OCI-LY7 (cell line): ENCODE data around the gene LRTM1. TPM values are rescaled to one million over a fixed set of nuclear protein-coding genes. Genes with fewer than 3 reads are reported as not detected.

Experiments used
- BruUV-seq: library from RNA; stranded (reverse); fragments of 400-500 nt; replicated peaks from 2 replicates; lab custom pipeline; 2021; lab: Mats Ljungman, UMichigan
- CTCF ChIA-PET: fragments of 300-600 bp; sonication (Branson Sonifier 250); formaldehyde crosslinking; loops from one replicate; lab custom pipeline; 2022; ENCODE audit warnings: antibody characterized with exemption; ENCODE audit not compliant: unreplicated experiment; lab: Charles Lee
- POLR2A ChIA-PET: fragments of 300-600 bp; sonication (Branson Sonifier 250); formaldehyde crosslinking; loops from one replicate; lab custom pipeline; 2022; ENCODE audit warnings: antibody characterized with exemption; lab: Charles Lee
- DNase-seq: peaks from one replicate; pipeline ENCODE4 v3.0.0-alpha.2; 2015; ENCODE audit warnings: low spot score
- H2AFZ ChIP-seq: fragments of 200-600 bp; sonication (generic), shearing (Covaris generic); 2 replicates; pipeline ENCODE4 v1.6.1; 2014; ENCODE audit warnings: mild to moderate bottlenecking, antibody characterized with exemption, low read length, moderate library complexity
- H3K27ac ChIP-seq: fragments of 200-600 bp; sonication (generic); 2 replicates; pipeline ENCODE4 v1.5.1; 2014; ENCODE audit warnings: mixed run types, low read depth, mild to moderate bottlenecking, moderate library complexity, low read length, inconsistent platforms; ENCODE audit not compliant: poor library complexity, severe bottlenecking
- H3K36me3 ChIP-seq: fragments of 200-600 bp; sonication (generic); 2 replicates; pipeline ENCODE4 v1.6.1; 2014; ENCODE audit warnings: mild to moderate bottlenecking, antibody characterized with exemption, low read length, moderate library complexity, mixed read lengths; ENCODE audit not compliant: insufficient read depth
- H3K4me1 ChIP-seq: fragments of 200-600 bp; sonication (generic); 2 replicates; pipeline ENCODE4 v1.5.1; 2014; ENCODE audit warnings: mild to moderate bottlenecking, low read length; ENCODE audit not compliant: insufficient read depth, poor library complexity, severe bottlenecking
- H3K4me2 ChIP-seq: fragments of 200-600 bp; sonication (generic); 2 replicates; pipeline ENCODE4 v1.6.1; 2014; ENCODE audit warnings: mild to moderate bottlenecking, low read length
- H3K4me3 ChIP-seq: fragments of 200-600 bp; sonication (generic); 2 replicates; pipeline ENCODE4 v1.5.1; 2014; ENCODE audit warnings: mild to moderate bottlenecking, low read depth, low read length; ENCODE audit not compliant: poor library complexity, severe bottlenecking
- H3K79me2 ChIP-seq: fragments of 200-600 bp; sonication (generic); 2 replicates; pipeline ENCODE4 v1.6.1; 2016; ENCODE audit warnings: low read depth, mild to moderate bottlenecking, low read length, moderate library complexity, mixed read lengths; ENCODE audit not compliant: insufficient read depth
- H3K9me2 ChIP-seq: fragments of 200-600 bp; sonication (generic); 2 replicates; pipeline ENCODE4 v1.6.1; 2016; ENCODE audit warnings: mild to moderate bottlenecking, low read length, mixed read lengths; ENCODE audit not compliant: insufficient read depth
- H3K9me3 ChIP-seq: fragments of 200-600 bp; sonication (generic); 2 replicates; pipeline ENCODE4 v1.6.1; 2014; ENCODE audit warnings: mild to moderate bottlenecking, mixed run types, low read length, mixed read lengths
- H4K20me1 ChIP-seq: fragments of 200-600 bp; sonication (generic); 2 replicates; pipeline ENCODE4 v1.6.1; 2014; ENCODE audit warnings: mild to moderate bottlenecking, antibody characterized with exemption, low read length, moderate library complexity, mixed read lengths; ENCODE audit not compliant: insufficient read depth
- CTCF ChIP-seq: fragments of 200-600 bp; sonication (generic); conservative IDR thresholded peaks from 2 replicates; pipeline ENCODE4 v1.5.1; 2014; ENCODE audit warnings: mild to moderate bottlenecking, antibody characterized with exemption, low read length, moderate library complexity, mixed read lengths
- EZH2phosphoT487 ChIP-seq: fragments of 200-600 bp; sonication (generic); IDR thresholded peaks from 2 replicates; pipeline ENCODE4 v1.6.1; 2018; ENCODE audit warnings: low read depth, borderline replicate concordance, mild to moderate bottlenecking, mixed run types, antibody characterized with exemption, low read length, moderate library complexity, mixed read lengths
- intact Hi-C: fragments of 100-400 bp; cut with micrococcal nuclease; formaldehyde crosslinking; loops from one replicate; pipeline ENCODE4 v1.10.0; 2022; ENCODE audit not compliant: unreplicated experiment
- total RNA-seq, 2 experiments: library from RNA; depleted of rRNA in 1 of 2; stranded (reverse); fragments of >200 nt in 1 of 2; shearing (Covaris generic) in 1 of 2; gene quantifications; 2 replicates each; pipeline ENCODE4 v1.2.3, GENCODE V29; 2014 to 2022

Gene LRTM1
- total RNA-seq, 2 experiments from 2014 or later: not detected

GRCh38 chr3:54905920-54906319, 21.9 kb downstream of the LRTM1 start:
- no peak for TF ChIP-seq CTCF
- no peak for TF ChIP-seq EZH2phosphoT487
- POLR2A ChIA-PET: no interaction called here

GRCh38 chr3:54905261-54905888, 22.5 kb downstream of the LRTM1 start:
- BruUV-seq: no TSS peak
- TF ChIP-seq CTCF: no peak
- TF ChIP-seq EZH2phosphoT487: no peak
- POLR2A ChIA-PET: no interaction called here
- Histone ChIP-seq H3K9me2 (no peaks in the 10 kb centered on the region), H4K20me1 (no peaks in the 10 kb centered on the region), H2AFZ (no peak overlapping the region), H3K36me3 (no peaks in the 10 kb centered on the region), H3K27ac (no peak overlapping the region), H3K9me3 (no peaks in the 10 kb centered on the region), H3K79me2 (no peaks in the 10 kb centered on the region), H3K4me2 (no peak overlapping the region), H3K4me1 (no peaks in the 10 kb centered on the region), H3K4me3 (no peak overlapping the region)
- CTCF ChIA-PET: no interaction called here
- intact Hi-C loops: no loop called here
- DNase-seq: no peak

More at GRCh38 chr3:54905920-54906319, 21.9 kb downstream of the LRTM1 start:
- no peaks in the 10 kb centered on the region for H3K4me1 ChIP-seq
- intact Hi-C loops: no loop called here
- H3K9me3 ChIP-seq: no peaks in the 10 kb centered on the region
- DNase-seq: no peak
- no peaks in the 10 kb centered on the region for H4K20me1 ChIP-seq
- no peaks in the 10 kb centered on the region for H3K79me2 ChIP-seq
- H3K27ac ChIP-seq: no peak overlapping the region
- H3K4me2 ChIP-seq: no peak overlapping the region
- H3K36me3 ChIP-seq: no peaks in the 10 kb centered on the region
- H3K9me2 ChIP-seq: no peaks in the 10 kb centered on the region
- CTCF ChIA-PET: no interaction called here
- no TSS peak for BruUV-seq
- H3K4me3 ChIP-seq: no peak overlapping the region
- no peak overlapping the region for H2AFZ ChIP-seq

- H3K27ac ChIP-seq: no peak overlapping the region
- TF ChIP-seq EZH2phosphoT487: no peak
- TF ChIP-seq CTCF: no peak
- no peak overlapping the region for H2AFZ ChIP-seq
- no peak for DNase-seq
- ChIA-PET CTCF (no interaction called here), POLR2A (no interaction called here)
- H3K9me2 ChIP-seq: no peaks in the 10 kb centered on the region
- H3K79me2 ChIP-seq: no peaks in the 10 kb centered on the region
- no TSS peak for BruUV-seq
- no peaks in the 10 kb centered on the region for H3K4me1 ChIP-seq
- H3K4me3 ChIP-seq: no peak overlapping the region
- no peaks in the 10 kb centered on the region for H4K20me1 ChIP-seq
- H3K4me2 ChIP-seq: no peak overlapping the region
- H3K9me3 ChIP-seq: no peaks in the 10 kb centered on the region
- intact Hi-C loops: no loop called here
- no peaks in the 10 kb centered on the region for H3K36me3 ChIP-seq
Measured at GRCh38 chr3:54901906-54902685, 25.8 kb downstream of the LRTM1 start.
